Lung microvascular endothelial cell (primary cell): ENCODE measurements around the gene GDF15. TPM values are rescaled to one million over a fixed set of nuclear protein-coding genes. Genes with fewer than 3 reads are reported as not detected.
A peak's percentile ranks its signal among the peaks of the same experiment; 100 is the strongest.
"Not testable (repeated sequence)": the region's sequence is repeated elsewhere in the genome, so short reads cannot be mapped to it uniquely, and the experiment has no call there.

Experiments used
- DNase-seq, 2 donors: peaks; one replicate each; pipeline versions ENCODE4 v3.0.0 to v3.0.0-alpha.2; 2010; ENCODE audit warnings: low read depth in 2 of 2
- total RNA-seq: library from RNA; depleted of rRNA; stranded (reverse); fragments of >200 nt; gene quantifications from 2 replicates; pipeline ENCODE4 v1.2.1, GENCODE V29; 2014

Gene GDF15
- total RNA-seq, 1 donor from 2014 or later = 104 TPM

- DNase-seq = no peak
Observed at GRCh38 chr19:18391509-18392075, 5.6 kb downstream of the GDF15 start.

- peak in 1 of 2 donors; percentile 51 for DNase-seq
Observed at GRCh38 chr19:18392417-18392816, 6.5 kb downstream of the GDF15 start.

- DNase-seq = no peak
Observed at GRCh38 chr19:18392926-18393325, 7.0 kb downstream of the GDF15 start.

DNA sequence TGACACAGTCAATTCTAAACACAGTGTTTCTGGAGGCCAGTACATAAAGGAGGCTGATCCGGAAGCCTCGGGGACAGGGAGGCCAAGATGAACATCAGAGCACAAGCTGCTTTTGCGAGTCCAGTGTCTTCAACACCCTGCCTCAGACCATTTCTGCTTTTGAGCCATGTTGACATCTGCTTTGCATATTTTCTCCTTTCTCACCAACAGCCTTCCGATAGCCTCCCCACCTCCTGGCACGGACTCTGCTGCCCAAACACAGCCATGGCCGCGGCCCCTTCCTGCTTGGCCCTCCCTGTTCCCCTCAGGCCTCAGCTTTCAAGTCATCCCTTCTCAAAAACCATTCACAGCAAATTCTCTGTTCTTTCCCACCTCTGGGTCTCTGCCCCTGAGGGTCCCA is 7.9 kb downstream of the GDF15 start:
- no peak for DNase-seq

- DNase-seq = no peak
Observed at GRCh38 chr19:18396471-18397241, 10.7 kb downstream of the GDF15 start.

DNA sequence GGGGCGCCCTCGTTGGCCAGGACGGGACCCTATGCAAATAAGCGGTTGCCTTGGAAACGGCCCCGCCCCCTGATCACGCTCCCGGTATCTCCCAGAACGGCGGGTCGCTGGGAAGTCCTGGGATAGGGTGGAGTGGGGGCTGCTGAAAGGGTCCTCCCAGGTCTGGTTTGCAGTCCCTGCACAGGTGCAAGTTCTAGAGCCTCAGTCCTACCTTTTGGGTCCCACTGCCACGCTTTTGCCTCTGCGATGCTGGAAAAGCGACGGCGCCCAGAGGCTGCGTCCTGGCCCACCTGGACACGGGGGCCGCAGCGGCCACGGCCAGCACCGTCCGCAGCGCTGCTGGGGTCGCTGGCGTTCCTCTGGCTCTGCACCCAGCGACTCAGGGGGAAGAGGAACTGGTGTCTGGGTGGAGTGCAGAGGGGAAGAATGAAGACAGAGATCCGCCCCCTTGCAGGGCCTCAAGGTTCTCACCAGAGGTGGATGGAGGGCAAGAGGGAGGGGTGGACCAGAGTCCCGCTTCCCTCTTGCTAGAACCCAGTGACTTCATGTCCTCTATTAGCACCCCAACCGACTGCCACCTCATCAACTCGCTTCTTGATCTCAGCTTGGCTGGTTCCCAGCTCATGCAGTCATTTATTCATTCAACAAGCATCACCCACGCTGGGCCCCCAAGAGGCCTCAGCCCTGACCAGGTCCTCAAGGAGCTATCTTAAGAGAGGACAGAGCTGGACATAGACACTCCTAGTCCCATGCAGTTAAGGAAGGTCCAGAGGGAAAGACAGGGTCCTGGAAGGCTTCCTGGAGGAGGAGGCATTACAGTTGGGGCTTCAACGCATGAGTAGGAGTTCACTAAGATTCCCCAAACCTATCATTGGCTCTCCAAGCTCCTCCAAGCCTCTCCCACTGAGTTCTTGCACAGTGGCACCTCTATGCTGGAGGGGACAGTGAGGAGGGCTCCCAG is 11.6 kb downstream of the GDF15 start, which contains the start of gene LRRC25:
LRRC25 (minus strand) TSS at position 381 of the 961 bp plus-strand sequence. CDS start 659 bp downstream, outside the sequence.
- DNase-seq = no peak

GRCh38 chr19:18399008-18399407 is 13.1 kb downstream of the GDF15 start:
- peak in 1 of 2 donors; percentile 61 for DNase-seq

DNA sequence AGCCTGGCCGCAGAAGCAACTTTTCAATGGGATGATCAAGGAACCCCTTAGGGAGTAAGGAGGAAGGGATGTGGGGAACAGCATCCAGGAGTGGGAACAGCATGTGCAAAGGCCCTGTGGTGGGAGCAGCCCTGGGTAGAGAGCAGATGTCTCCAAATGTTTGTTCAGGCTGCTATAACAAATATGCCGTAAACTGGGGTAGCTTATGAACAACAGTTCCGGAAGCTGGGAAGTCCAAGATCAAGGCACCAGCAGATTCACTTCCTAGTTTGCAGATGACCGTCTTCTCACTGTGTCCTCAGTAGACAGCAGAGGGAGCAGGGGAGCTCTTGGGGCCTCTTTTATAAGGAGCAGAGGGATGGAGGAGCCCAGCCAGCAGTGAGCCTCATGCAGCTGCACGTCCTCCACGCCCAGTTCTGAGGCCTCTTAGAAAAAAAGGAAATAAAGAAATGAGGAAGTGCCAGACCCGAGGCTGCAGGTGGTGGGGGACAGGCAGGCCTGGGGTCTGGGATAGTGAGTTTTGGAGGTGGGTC is 15.7 kb downstream of the GDF15 start:
- peak in 1 of 2 donors; percentile 76 for DNase-seq

- DNase-seq = not testable (repeated sequence)
Observed at GRCh38 chr19:18402455-18403248, 16.7 kb downstream of the GDF15 start.

GRCh38 chr19:18405754-18406153 is 19.8 kb downstream of the GDF15 start:
- DNase-seq = not testable (repeated sequence)

- DNase-seq = no peak
Observed at GRCh38 chr19:18406749-18407148, 20.8 kb downstream of the GDF15 start.

DNA sequence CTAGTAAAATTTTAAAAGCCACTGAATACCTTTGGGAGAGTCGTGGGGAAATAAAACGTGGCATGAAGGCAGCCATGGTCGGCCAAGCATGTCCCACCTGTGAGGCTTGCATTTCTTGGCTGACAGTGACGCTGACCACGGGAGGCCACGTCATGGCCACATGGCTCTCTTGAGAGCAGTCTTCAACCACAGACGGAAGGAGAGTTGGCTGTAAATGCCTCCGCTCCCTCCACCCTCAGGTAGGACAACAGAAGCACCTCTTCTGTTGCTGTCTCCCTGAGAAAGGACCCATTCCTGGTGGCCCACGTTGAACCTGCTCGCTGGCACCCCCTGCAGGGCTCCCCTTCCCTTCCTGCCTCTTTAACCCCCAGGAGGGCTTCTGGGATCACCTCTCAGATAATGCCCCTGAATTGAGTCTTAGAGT is 22.1 kb downstream of the GDF15 start:
- peak in 1 of 2 donors; percentile 51 for DNase-seq

DNA sequence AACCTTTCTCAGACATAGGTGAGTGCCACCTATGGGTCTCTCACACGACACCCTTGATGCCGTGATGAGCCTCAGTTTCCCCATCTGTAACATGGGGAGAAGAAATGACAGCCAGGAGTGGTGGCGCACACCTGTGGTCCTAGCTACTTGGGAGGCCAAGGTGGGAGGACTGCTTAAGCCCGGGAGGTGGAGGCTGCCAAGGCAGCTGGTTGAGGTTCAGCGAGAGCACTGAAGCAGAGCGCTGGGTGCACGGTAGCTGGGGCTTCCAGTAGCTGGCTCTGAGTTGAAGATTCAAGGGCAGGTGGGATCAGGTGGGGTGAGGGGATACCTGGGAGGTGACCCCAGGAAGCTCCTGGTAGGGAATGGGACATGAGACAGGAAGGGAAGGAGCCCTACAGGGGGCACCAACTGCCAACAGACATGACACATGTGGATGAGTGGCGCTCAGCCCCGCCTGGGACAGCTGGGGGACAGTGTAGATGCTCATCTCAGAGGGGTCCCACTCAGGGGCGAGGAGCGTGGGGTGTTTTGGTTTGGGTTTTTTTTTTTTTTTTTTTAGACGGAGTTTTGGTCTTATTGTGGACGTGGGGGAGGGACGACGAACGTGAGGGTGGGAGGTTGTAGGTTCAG is 26.8 kb downstream of the GDF15 start:
- no peak for DNase-seq

DNA sequence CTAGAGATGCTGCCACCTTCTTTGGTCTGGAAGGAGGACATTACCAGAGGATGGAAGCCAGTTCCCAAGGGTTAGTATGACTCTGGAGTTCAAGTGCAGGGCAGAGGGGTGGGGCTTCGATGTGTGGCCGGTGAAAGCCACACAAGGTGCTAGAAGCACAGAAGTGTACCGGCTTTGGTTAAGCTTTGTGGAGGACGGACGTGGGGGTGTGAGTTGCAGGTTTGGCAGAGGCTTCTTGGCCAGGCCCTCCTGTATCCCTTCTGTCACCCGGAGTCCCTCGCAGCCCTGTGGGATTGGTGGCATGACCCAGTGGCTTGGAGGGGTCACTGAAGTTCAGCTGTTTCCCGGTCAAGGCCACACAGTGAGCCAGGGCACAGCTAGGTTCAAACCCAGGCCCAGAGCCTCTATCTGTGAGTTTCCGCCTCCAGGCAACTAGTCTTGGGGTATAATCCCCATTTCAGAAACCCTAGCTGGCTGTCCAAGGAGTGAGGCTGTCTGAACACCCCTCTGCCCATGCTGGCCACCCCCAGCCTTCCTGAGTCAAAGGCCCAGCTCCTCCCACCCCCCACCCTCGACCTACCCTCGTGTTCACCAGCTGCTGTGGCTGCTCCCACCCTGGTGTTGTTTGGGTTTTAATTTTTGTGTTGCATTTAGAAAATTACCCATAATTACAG is 28.7 kb downstream of the GDF15 start:
- no peak for DNase-seq

DNA sequence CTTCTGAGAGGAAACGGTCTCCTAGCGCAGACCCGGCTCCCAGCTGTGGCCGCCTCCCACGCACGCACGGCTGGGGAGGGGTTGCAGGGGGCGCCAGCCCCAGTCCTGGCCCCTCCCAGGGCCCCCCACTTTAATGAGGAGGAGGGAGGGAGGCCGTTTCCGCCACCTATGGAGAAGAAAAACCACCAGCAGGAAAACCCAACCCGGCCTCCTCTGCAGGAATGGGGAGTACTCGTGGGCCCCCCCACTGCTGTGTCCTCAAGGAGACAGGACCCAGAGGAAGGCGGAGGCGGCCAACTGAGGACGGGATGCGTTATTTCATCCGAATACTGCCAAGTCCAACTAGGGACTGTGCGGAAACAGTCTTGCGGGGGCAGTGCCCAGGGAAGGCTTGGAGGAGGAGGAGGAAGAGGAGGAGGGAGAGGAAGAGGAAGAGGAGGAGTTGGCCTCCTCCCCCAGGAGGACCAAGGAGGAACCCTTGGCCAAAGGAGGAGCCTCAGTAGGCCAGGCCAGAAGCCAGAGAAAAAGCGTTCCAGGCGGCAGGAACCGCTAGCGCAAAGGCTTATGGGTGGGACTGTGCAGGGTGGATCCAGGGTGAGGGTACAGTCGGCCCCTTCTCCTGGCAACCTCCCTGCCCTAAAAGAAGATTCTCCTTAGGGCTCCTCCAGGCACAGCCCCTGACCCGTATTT is 29.4 kb downstream of the GDF15 start:
- DNase-seq = peak in 1 of 2 donors; percentile 75

DNA sequence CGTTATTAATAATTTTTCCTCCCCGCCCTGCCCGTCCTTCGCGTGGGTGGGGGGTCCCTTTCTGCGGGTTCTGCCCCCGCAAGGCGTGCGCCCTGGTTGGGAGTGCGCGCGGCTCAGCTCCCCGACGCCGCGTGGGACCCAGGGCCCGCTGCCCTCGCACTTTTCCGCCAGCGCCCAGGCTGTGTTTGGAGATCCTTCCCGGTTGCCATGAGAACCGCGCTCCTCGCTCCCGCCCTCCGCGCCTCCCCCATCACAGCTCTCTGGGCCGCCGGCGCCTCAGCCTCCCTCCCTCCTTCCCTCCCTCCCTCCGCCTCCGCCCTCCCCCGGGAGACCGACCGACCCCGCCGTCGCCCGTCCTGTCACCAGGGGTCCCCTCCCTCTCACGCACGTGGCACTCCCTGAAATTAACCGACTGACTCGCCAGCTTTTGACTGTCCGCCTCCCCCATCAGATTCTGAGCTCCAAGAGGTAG is 30.9 kb downstream of the GDF15 start:
- DNase-seq = peak; percentile 93

- DNase-seq = peak; percentile 87 to 94
Observed at GRCh38 chr19:18417250-18418028, 31.5 kb downstream of the GDF15 start.

- no peak for DNase-seq
Observed at GRCh38 chr19:18418029-18418482, 32.1 kb downstream of the GDF15 start.
